GM18951 (cell line): Measurements from ENCODE around the gene SLC22A15.
A peak's percentile ranks its signal among the peaks of the same experiment; 100 is the strongest.
"Not testable (repeated sequence)": the region's sequence is repeated elsewhere in the genome, so short reads cannot be mapped to it uniquely, and the experiment has no call there.

Experiments
- POLR2A ChIP-seq: IDR thresholded peaks from 4 replicates; pipeline ENCODE4 v1.6.1; 2011; ENCODE audit warnings: mild to moderate bottlenecking; ENCODE audit not compliant: insufficient read length, insufficient read depth; ENCODE audit errors: extremely low read depth
- in situ Hi-C: fragments of 300-500 bp; cut with MboI; formaldehyde crosslinking; loops from one replicate; pipeline ENCODE4 v1.12.0; 2022; ENCODE audit warnings: low sequenced_read_pairs, mixed read lengths, inconsistent platforms; ENCODE audit not compliant: unreplicated experiment

The SLC22A15 gene

DNA sequence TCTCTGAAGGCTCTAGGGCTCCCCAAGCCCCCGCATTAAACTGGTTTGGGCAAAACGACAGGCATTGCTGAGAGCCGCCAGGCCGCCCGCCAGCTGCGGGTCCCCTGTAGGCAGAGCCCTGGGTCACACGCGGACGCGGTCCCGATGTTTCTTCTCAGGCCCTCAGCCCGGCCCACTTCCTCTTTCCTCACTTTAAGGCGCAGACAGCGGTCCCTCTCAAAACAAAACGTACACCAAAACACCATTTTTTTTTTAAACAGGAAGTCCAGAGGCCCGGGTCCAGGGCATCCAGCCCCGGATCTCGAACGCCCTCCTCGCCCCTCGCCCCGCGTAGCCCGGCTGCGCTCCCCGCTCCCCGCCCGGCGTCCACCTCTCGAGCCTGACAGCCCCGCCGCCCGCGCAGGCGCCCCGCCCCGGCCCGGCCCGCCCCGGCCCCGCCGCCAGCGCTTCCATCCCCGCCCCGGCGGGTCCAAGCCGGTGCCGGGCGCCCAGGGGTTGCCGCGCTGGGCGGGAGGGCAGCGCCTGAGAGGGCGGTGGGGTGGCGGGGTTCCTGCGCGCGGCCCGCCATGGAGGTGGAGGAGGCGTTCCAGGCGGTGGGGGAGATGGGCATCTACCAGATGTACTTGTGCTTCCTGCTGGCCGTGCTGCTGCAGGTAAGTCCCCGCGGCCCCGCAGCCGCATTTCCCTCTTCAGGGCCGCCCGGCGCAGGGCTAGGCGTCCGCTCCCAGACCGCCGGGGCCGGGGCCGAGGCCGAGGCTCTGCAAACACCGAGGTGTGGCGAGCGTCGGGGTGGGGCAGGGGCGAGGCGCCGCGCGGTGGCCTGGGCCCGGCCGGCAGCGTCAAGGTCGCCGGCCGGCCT, at the start of gene SLC22A15:
SLC22A15 (plus strand) TSS at position 452 of the 859 bp plus-strand sequence; CDS start at position 567, 115 bp downstream.
- in situ Hi-C loops, result loop anchor here (25.0 kb wide), 1 partner anchor 164 kb away; no protein-coding TSS in a partner anchor
- peak; percentile 39 for TF ChIP-seq POLR2A

- no peak for TF ChIP-seq POLR2A
- in situ Hi-C loops, result no loop called here
Measured at GRCh38 chr1:115927971-115928370, 48.3 kb upstream of the SLC22A15 start.

GRCh38 chr1:115929881-115930280, 46.4 kb upstream of the SLC22A15 start:
- in situ Hi-C loops, result no loop called here

GRCh38 chr1:115933625-115934024, 42.7 kb upstream of the SLC22A15 start:
- in situ Hi-C loops, result no loop called here
- TF ChIP-seq POLR2A, result no peak

More at GRCh38 chr1:115929881-115930280, 46.4 kb upstream of the SLC22A15 start:
- TF ChIP-seq POLR2A, result no peak

- in situ Hi-C loops, result no loop called here
- TF ChIP-seq POLR2A, result no peak
Measured at GRCh38 chr1:115939455-115939854, 36.9 kb upstream of the SLC22A15 start.

- no peak for TF ChIP-seq POLR2A
- in situ Hi-C loops, result no loop called here
Measured at GRCh38 chr1:115946116-115946515, 30.2 kb upstream of the SLC22A15 start.

DNA sequence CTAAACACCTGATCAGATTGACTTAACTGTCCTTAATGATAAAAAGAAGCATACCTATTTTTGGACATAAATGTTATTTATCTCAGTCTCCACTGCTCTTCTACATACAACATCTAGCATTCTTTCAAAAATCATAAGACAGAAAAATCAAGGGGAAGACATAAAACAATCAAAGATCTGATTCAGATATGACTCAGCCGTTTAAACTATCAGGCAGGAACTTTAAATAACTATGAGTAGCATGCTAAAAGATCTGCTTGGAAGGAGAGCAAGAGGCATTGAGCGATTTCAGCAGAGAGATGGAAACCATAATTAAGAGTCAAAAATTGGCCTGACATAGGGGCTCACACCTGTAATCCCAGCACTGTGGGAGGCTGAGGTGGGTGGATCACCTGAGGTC, 27.2 kb upstream of the SLC22A15 start:
- no peak for TF ChIP-seq POLR2A
- in situ Hi-C loops, result no loop called here

DNA sequence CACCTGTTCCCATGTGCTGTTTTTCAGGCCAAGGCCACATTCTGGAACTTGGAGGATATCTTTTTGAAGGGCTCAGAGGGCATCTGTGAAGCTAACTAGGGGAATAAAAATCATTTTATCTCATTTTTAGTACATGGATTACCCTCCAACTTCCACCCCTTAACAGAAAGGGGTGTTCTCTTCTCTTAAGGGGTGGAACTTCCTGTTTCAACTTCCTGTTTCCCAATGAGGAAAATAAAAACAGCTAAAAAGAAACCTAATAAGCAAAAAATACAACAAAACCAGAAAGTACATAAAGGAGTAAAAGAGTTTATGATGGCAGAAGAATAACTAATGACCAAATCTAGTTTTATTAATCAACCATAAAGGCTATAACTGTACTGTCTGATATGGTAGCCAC, 24.8 kb upstream of the SLC22A15 start:
- no peak for TF ChIP-seq POLR2A
- in situ Hi-C loops, result no loop called here

GRCh38 chr1:115952547-115952946, 23.8 kb upstream of the SLC22A15 start:
- in situ Hi-C loops, result no loop called here
- no peak for TF ChIP-seq POLR2A

DNA sequence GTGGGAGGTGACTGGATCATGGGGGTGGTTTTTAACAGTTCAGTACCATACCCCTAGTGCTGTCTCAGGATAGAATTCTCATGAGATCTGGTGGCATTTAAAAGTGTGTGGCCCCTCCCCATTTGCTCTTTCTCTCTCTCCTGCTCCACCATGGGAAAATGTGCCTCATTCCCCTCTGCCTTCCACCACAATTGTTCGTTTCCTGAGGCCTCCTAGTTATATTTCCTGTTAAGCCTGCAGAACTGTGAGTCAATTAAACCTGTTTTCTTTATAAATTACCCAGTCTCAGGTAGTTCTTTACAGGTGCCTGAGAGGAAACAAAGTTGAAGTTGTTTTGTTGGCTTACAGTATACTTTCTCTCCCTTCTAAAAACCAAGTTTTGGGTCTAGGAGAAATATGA, 23.1 kb upstream of the SLC22A15 start:
- in situ Hi-C loops, result no loop called here

GRCh38 chr1:115954684-115955083, 21.6 kb upstream of the SLC22A15 start:
- TF ChIP-seq POLR2A, result no peak
- in situ Hi-C loops, result no loop called here

More for the DNA sequence above, 23.1 kb upstream of the SLC22A15 start:
- TF ChIP-seq POLR2A, result no peak

GRCh38 chr1:115955228-115955627, 21.1 kb upstream of the SLC22A15 start:
- in situ Hi-C loops, result no loop called here
- TF ChIP-seq POLR2A, result no peak

- in situ Hi-C loops, result no loop called here
- TF ChIP-seq POLR2A, result no peak
Measured at GRCh38 chr1:115958866-115959265, 17.4 kb upstream of the SLC22A15 start.

DNA sequence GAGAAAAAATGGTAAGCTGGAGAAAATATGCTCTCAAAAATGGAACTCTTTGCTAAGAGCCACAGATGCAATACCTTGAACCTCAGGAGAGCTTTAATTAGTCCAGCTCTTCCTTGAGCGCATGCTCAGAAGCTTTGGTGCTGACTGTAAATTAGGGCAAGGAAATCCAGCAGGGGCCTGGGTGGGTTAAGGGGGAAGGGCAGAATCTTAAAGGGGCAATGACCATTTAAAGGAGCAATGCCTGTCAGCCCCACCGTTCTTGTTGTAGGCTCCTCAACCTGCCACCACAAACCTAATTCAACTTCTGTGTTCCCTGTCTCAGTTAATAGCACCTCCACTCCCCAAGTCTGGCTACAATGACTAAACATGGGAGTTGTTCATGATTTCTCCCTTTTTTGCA, 6.8 kb upstream of the SLC22A15 start:
- in situ Hi-C loops, result no loop called here
- TF ChIP-seq POLR2A, result no peak

GRCh38 chr1:115971778-115972177, 4.5 kb upstream of the SLC22A15 start:
- in situ Hi-C loops, result not testable (repeated sequence)
